GM12872 (cell line): Measurements from ENCODE around the gene NOP53.
A peak's percentile ranks its signal among the peaks of the same experiment; 100 is the strongest.

Experiments used
- CTCF ChIP-seq: IDR thresholded peaks from 3 replicates; pipeline ENCODE4 v1.5.1; 2011; ENCODE audit warnings: low read depth, mild to moderate bottlenecking, low read length, moderate library complexity; ENCODE audit not compliant: insufficient read depth

Gene NOP53

GRCh38 chr19:47761566-47761965 lies 16.2 kb downstream of the NOP53 start:
- TF ChIP-seq CTCF, result no peak

- no peak for TF ChIP-seq CTCF
Measured at GRCh38 chr19:47762151-47762550, 16.8 kb downstream of the NOP53 start.

- no peak for TF ChIP-seq CTCF
Measured at GRCh38 chr19:47762615-47763308, 17.4 kb downstream of the NOP53 start.

- TF ChIP-seq CTCF, result peak; percentile 91
Measured at GRCh38 chr19:47765523-47766358, 20.4 kb downstream of the NOP53 start.

GRCh38 chr19:47766359-47766620 lies 20.9 kb downstream of the NOP53 start:
- no peak for TF ChIP-seq CTCF

- no peak for TF ChIP-seq CTCF
Measured at GRCh38 chr19:47766670-47767069, 21.3 kb downstream of the NOP53 start.

DNA sequence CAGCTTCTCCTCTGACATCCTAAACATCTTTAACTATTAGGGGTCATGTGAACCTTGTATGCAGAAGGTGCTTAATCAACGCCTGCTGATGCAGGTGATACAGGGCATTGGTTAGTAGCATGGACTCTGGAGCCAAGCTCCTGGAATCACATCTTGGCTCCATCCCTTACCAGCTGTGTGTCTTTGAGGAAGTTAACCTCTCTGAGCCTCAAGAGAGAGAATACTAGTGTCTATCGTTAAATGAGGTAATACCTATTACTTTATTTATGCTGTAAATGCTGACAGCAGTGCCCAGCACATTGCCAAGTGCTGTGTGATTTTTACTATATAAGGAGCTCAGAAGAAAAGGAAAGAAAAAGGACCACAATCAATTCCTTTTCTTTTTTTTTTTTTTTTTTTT lies 22.0 kb downstream of the NOP53 start:
- no peak for TF ChIP-seq CTCF
